ENCODE results near the gene LRIG2. TPM values are rescaled to one million over a fixed set of nuclear protein-coding genes. Genes with fewer than 3 reads are reported as not detected.
"Not testable (repeated sequence)": the region's sequence is repeated elsewhere in the genome, so short reads cannot be mapped to it uniquely, and the experiment has no call there.

The LRIG2 gene
- total RNA-seq, 1 experiment from 2014 or later = 6.1 TPM

GRCh38 chr1:113153116-113153803 lies 80.3 kb downstream of the LRIG2 start:
- DNase-seq (no peak), ATAC-seq (no peak)
- H3K9me3 ChIP-seq (ENCODE audit: low read length) = 0 out of 2 replicates have a peak, but pooled peaks cover 10% of the 10 kb centered on the region
- no peak overlapping the region for H3K27ac ChIP-seq (ENCODE audit: low read length)
- H3K79me2 ChIP-seq (ENCODE audit: low read length) = no peaks in the 10 kb centered on the region
- TF ChIP-seq EZH2phosphoT487 (IDR thresholded peaks at IDR 0.05; ENCODE audit: borderline replicate concordance, low read length) = no peak
- BruUV-seq (replicated peaks) = no TSS peak
- H4K20me1 ChIP-seq (ENCODE audit: low read length) = no peaks in the 10 kb centered on the region
- no peaks in the 10 kb centered on the region for H3K27me3 ChIP-seq (ENCODE audit: low read length)
- H3F3A ChIP-seq (ENCODE audit: low read length, unreplicated experiment) = no peaks in the 10 kb centered on the region
- no peaks in the 10 kb centered on the region for H3K9me2 ChIP-seq (replicated peaks; ENCODE audit: low read length)
- intact Hi-C loops (cut with micrococcal nuclease) = no loop called here
- ChIA-PET POLR2A (ENCODE audit: unreplicated experiment) (no interaction called here), CTCF (interaction anchor here (0.6 kb wide), 1 partner anchor 377 kb away, joined by 5 read pairs; no protein-coding TSS in a partner anchor)
- no peaks in the 10 kb centered on the region for H3K4me1 ChIP-seq (ENCODE audit: insufficient read depth, low read length)
- no peak overlapping the region for H3K4me2 ChIP-seq (ENCODE audit: low read length)
- no peaks in the 10 kb centered on the region for H3K36me3 ChIP-seq (ENCODE audit: low read depth, low read length)
- H3K4me3 ChIP-seq (ENCODE audit: low read length) = no peak overlapping the region
- no peak overlapping the region for H3K9ac ChIP-seq (ENCODE audit: low read length)
- no peak overlapping the region for H2AFZ ChIP-seq (ENCODE audit: low read length)

GRCh38 chr1:113156368-113156767 lies 83.4 kb downstream of the LRIG2 start:
- DNase-seq = no peak
- POLR2A ChIA-PET (ENCODE audit: unreplicated experiment) = no interaction called here

GRCh38 chr1:113158743-113159142 lies 85.7 kb downstream of the LRIG2 start:
- not testable (repeated sequence) for BruUV-seq (replicated peaks)

More at GRCh38 chr1:113156368-113156767, 83.4 kb downstream of the LRIG2 start:
- H3K79me2 ChIP-seq (ENCODE audit: low read length) = no peaks in the 10 kb centered on the region
- no peaks in the 10 kb centered on the region for H3F3A ChIP-seq (ENCODE audit: low read length, unreplicated experiment)
- no peak overlapping the region for H3K4me3 ChIP-seq (ENCODE audit: low read length)
- no peak for ATAC-seq
- 0 out of 2 replicates have a peak, but pooled peaks cover 10% of the 10 kb centered on the region for H3K9me3 ChIP-seq (ENCODE audit: low read length)
- no peaks in the 10 kb centered on the region for H3K27me3 ChIP-seq (ENCODE audit: low read length)
- TF ChIP-seq EZH2phosphoT487 (IDR thresholded peaks at IDR 0.05; ENCODE audit: borderline replicate concordance, low read length) (no peak), EZH2 (IDR thresholded peaks at IDR 0.05; ENCODE audit: low read length, unreplicated experiment) (no peak), CTCF (conservative IDR thresholded peaks at IDR 0.05; ENCODE audit: low read depth, low read length) (no peak)
- H2AFZ ChIP-seq (ENCODE audit: low read length) = no peak overlapping the region
- no peak overlapping the region for H3K4me2 ChIP-seq (ENCODE audit: low read length)
- H3K27ac ChIP-seq (ENCODE audit: low read length) = no peak overlapping the region
- intact Hi-C loops (cut with micrococcal nuclease) = no loop called here
- H3K4me1 ChIP-seq (ENCODE audit: insufficient read depth, low read length) = no peaks in the 10 kb centered on the region
- CTCF ChIA-PET = no interaction called here
- no peaks in the 10 kb centered on the region for H4K20me1 ChIP-seq (ENCODE audit: low read length)
- no peak overlapping the region for H3K9ac ChIP-seq (ENCODE audit: low read length)
- H3K36me3 ChIP-seq (ENCODE audit: low read depth, low read length) = no peaks in the 10 kb centered on the region
- BruUV-seq (replicated peaks) = no TSS peak
- H3K9me2 ChIP-seq (replicated peaks; ENCODE audit: low read length) = no peaks in the 10 kb centered on the region

More at GRCh38 chr1:113158743-113159142, 85.7 kb downstream of the LRIG2 start:
- H2AFZ ChIP-seq (ENCODE audit: low read length); ATAC-seq; H3F3A ChIP-seq (ENCODE audit: low read length, unreplicated experiment); H4K20me1 ChIP-seq (ENCODE audit: low read length); intact Hi-C loops (cut with micrococcal nuclease); H3K79me2 ChIP-seq (ENCODE audit: low read length); H3K36me3 ChIP-seq (ENCODE audit: low read depth, low read length); H3K4me2 ChIP-seq (ENCODE audit: low read length); H3K9me3 ChIP-seq (ENCODE audit: low read length); H3K9me2 ChIP-seq (replicated peaks; ENCODE audit: low read length); CTCF ChIA-PET; H3K27me3 ChIP-seq (ENCODE audit: low read length); POLR2A ChIA-PET (ENCODE audit: unreplicated experiment); H3K4me1 ChIP-seq (ENCODE audit: insufficient read depth, low read length); H3K4me3 ChIP-seq (ENCODE audit: low read length); DNase-seq; H3K27ac ChIP-seq (ENCODE audit: low read length); H3K9ac ChIP-seq (ENCODE audit: low read length): not testable (repeated sequence)

Data from PC-3 (cell line).